Endothelial cell of umbilical vein (primary cell): ENCODE measurements around the gene AIF1. TPM values are rescaled to one million over a fixed set of nuclear protein-coding genes. Genes with fewer than 3 reads are reported as not detected.

Source experiments
- BruUV-seq: library from RNA; stranded (reverse); fragments of 400-500 nt; replicated peaks from 2 replicates; lab custom pipeline; 2021; lab: Mats Ljungman, UMichigan
- CTCF ChIA-PET: fragments of 300-600, 350-600 bp; sonication (Branson Sonifier 250); formaldehyde crosslinking; loops from one replicate; lab custom pipeline; 2021; ENCODE audit warnings: antibody characterized with exemption, inconsistent platforms; lab: Charles Lee
- POLR2A ChIA-PET: fragments of 300-600, 350-600 bp; sonication (Branson Sonifier 250); formaldehyde crosslinking; loops from one replicate; lab custom pipeline; 2021; ENCODE audit warnings: antibody characterized with exemption, inconsistent platforms; lab: Charles Lee
- DNase-seq: peaks from one replicate; pipeline ENCODE4 v3.0.0-alpha.2; 2011; ENCODE audit warnings: low read depth, low spot score
- FAIRE-seq: peaks from 2 replicates; lab custom pipeline; 2011; peaks lifted over from hg19 to GRCh38; lab: Jason Lieb, UNC
- H2AFZ ChIP-seq: 2 replicates; pipeline ENCODE4 v1.6.0; 2012; ENCODE audit warnings: low read depth, low read length, control low read depth, inconsistent platforms
- H3K27ac ChIP-seq: 2 replicates; pipeline ENCODE4 v1.5.1; 2011; ENCODE audit warnings: low read depth, mild to moderate bottlenecking, control low read depth, low read length, moderate library complexity; ENCODE audit not compliant: insufficient read depth
- H3K27me3 ChIP-seq, 2 experiments: 2 replicates each; pipeline versions ENCODE4 v1.6.0 to v1.6.1; 2011; ENCODE audit warnings: low read length in 2 of 2, mixed read lengths in 1 of 2; ENCODE audit not compliant: control insufficient read depth in 2 of 2, insufficient read depth in 2 of 2
- H3K36me3 ChIP-seq, 2 experiments: 2 replicates in 1 of 2; 3 replicates in 1 of 2; pipeline ENCODE4 v1.5.1; 2011; ENCODE audit warnings: low read length in 2 of 2, mild to moderate bottlenecking in 1 of 2, moderate library complexity in 1 of 2; ENCODE audit not compliant: control insufficient read depth in 2 of 2, insufficient read depth in 2 of 2; ENCODE audit errors: extremely low read depth in 1 of 2
- H3K4me1 ChIP-seq: 3 replicates; pipeline ENCODE4 v1.5.1; 2011; ENCODE audit warnings: mild to moderate bottlenecking, low read length; ENCODE audit not compliant: control insufficient read depth, insufficient read depth; ENCODE audit errors: extremely low read depth
- H3K4me2 ChIP-seq: 2 replicates; pipeline ENCODE4 v1.6.1; 2011; ENCODE audit warnings: low read length, control low read depth, mixed read lengths; ENCODE audit not compliant: insufficient read depth
- H3K4me3 ChIP-seq, 3 experiments: fragments of 200-600 bp in 1 of 3; sonication (generic), shearing (Covaris generic) in 1 of 3; replicated peaks in 1 of 3; 2 replicates each; pipeline ENCODE4 v1.5.1; 2011 to 2016; ENCODE audit warnings: control low read depth in 3 of 3, low read length in 3 of 3, mild to moderate bottlenecking in 2 of 3, inconsistent platforms in 1 of 3, low read depth in 1 of 3, moderate library complexity in 1 of 3; ENCODE audit not compliant: insufficient read depth in 1 of 3
- H3K79me2 ChIP-seq: 2 replicates; pipeline ENCODE4 v1.6.0; 2012; ENCODE audit warnings: low read length, inconsistent platforms; ENCODE audit not compliant: control insufficient read depth, insufficient read depth
- H3K9ac ChIP-seq: replicated peaks from 2 replicates; pipeline ENCODE3; 2011; ENCODE audit warnings: low read length, control low read depth; ENCODE audit not compliant: insufficient read depth; ENCODE audit errors: extremely low read depth
- H3K9me1 ChIP-seq: replicated peaks from 3 replicates; pipeline ENCODE4 v1.6.0; 2011; ENCODE audit warnings: mild to moderate bottlenecking, low read length; ENCODE audit not compliant: control insufficient read depth, insufficient read depth; ENCODE audit errors: extremely low read depth
- H3K9me3 ChIP-seq: replicated peaks from 2 replicates; pipeline ENCODE4 v1.5.1; 2012; ENCODE audit warnings: low read length, inconsistent platforms; ENCODE audit not compliant: control insufficient read depth, insufficient read depth
- H4K20me1 ChIP-seq: replicated peaks from 2 replicates; pipeline ENCODE3; 2011; ENCODE audit warnings: mild to moderate bottlenecking, low read length; ENCODE audit not compliant: control insufficient read depth, insufficient read depth; ENCODE audit errors: extremely low read depth
- CTCF ChIP-seq, 2 donors: IDR thresholded peaks; 1 replicate in 1 of 2; 2 replicates in 1 of 2; pipeline ENCODE4 v1.5.1; 2011; ENCODE audit warnings: low read length in 2 of 2, mild to moderate bottlenecking in 2 of 2, moderate library complexity in 2 of 2, control low read depth in 1 of 2, inconsistent platforms in 1 of 2, low read depth in 1 of 2; ENCODE audit not compliant: insufficient read depth in 1 of 2; ENCODE audit errors: extremely low read depth in 1 of 2
- EZH2 ChIP-seq: IDR thresholded peaks from 2 replicates; pipeline ENCODE4 v1.6.1; 2012; ENCODE audit warnings: borderline replicate concordance, low read depth, mild to moderate bottlenecking, moderate library complexity, low read length, inconsistent platforms; ENCODE audit not compliant: severe bottlenecking
- FOS ChIP-seq: IDR thresholded peaks from 2 replicates; pipeline ENCODE4 v1.6.1; 2011; ENCODE audit warnings: mild to moderate bottlenecking, low read length, moderate library complexity, borderline replicate concordance; ENCODE audit not compliant: insufficient read depth
- GATA2 ChIP-seq: IDR thresholded peaks from 2 replicates; pipeline ENCODE4 v1.7.0; 2011; ENCODE audit warnings: low read depth, mild to moderate bottlenecking, moderate library complexity, mixed read lengths, low read length; ENCODE audit not compliant: insufficient read length, insufficient read depth
- JUN ChIP-seq: IDR thresholded peaks from 2 replicates; pipeline ENCODE4 v1.6.1; 2011; ENCODE audit warnings: borderline replicate concordance, low read depth; ENCODE audit not compliant: insufficient read length, insufficient read depth
- MYC ChIP-seq: IDR thresholded peaks from one replicate; pipeline ENCODE4 v1.6.1; 2011; ENCODE audit warnings: mild to moderate bottlenecking, low read depth, low read length
- POLR2A ChIP-seq: IDR thresholded peaks from 2 replicates; pipeline ENCODE4 v1.6.1; 2012; ENCODE audit warnings: low read depth, mild to moderate bottlenecking, control low read depth, low read length
- POLR2AphosphoS5 ChIP-seq: IDR thresholded peaks from 2 replicates; pipeline ENCODE4 v1.6.1; 2012; ENCODE audit warnings: low read depth, mild to moderate bottlenecking, control low read depth, low read length, moderate library complexity; ENCODE audit not compliant: insufficient read depth
- dilution Hi-C: fragments of 300-500 bp; cut with MboI; formaldehyde crosslinking; loops from one replicate; pipeline ENCODE4 v1.15.0; 2019; ENCODE audit warnings: low sequenced_read_pairs; ENCODE audit not compliant: extremely low pct_ligation_motif_present
- intact Hi-C: fragments of 100-400 bp; cut with micrococcal nuclease; formaldehyde crosslinking; loops from one replicate; pipeline ENCODE4 v1.10.0; 2022
- polyA plus RNA-seq, 4 experiments: library from polyadenylated mRNA; depleted of rRNA in 3 of 4; stranded (reverse) in 3 of 4; unstranded in 1 of 4; fragments of >200 nt; gene quantifications; 2 replicates each; pipeline versions ENCODE4 v1.2.1 to v1.2.3, GENCODE V29; 2011 to 2012; ENCODE audit warnings: missing spikeins in 1 of 4
- total RNA-seq: library from RNA; stranded (reverse); gene quantifications from 2 replicates; pipeline ENCODE4 v1.2.3, GENCODE V29; 2021
- TF ChIP-seq, protein P1 (sequence below): IDR thresholded peaks from 2 replicates; pipeline ENCODE4 v1.6.1; 2011; ENCODE audit not compliant: insufficient read depth, insufficient read length

AIF1 gene
- total and polyA plus RNA-seq, 2 donors (not counting 3 experiments of a cell fraction or from before 2014, with no cell fraction given): not detected

DNA sequence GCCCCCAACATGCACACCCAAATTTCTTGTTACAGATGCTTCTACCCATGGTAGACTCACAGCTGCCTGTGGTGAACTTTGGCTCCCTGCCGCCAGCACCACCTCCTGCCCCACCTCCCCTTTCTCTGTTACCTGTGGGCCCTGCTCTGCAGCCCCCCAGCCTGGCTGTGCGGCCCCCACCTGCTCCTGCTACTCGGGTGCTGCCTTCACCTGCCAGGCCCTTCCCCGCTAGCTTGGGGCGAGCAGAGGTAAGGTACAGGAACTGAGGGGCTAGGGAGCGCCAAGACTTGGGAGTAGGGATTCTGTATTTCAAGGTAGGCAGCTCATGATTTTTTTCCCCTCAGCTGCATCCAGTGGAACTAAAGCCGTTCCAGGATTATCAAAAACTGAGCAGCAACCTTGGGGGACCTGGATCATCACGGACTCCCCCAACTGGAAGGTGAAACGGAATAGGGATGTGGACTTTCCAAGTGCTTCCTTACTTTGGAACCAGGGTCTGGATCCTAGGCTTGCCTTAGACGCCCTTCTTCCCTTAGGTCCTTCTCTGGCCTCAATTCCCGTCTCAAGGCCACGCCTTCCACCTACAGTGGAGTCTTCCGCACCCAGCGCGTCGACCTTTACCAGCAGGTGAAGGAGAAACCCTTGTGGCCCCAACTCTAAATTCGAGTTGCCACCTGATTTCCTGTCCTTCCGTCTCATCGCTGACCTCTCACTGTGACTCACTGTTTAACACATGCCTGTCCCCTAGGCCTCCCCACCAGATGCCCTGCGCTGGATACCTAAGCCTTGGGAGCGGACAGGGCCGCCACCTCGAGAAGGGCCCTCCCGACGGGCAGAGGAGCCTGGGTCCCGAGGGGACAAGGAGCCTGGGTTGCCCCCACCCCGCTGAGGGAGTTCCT, 21.9 kb downstream of the AIF1 start:
- BruUV-seq: TSS peak; percentile 44
- Histone ChIP-seq H2AFZ (no peak overlapping the region), H3K27ac (no peak overlapping the region), H3K9ac (no peak overlapping the region), H3K9me1 (no peaks in the 10 kb centered on the region), H3K4me3 (no peak overlapping the region), H3K27me3 (no peaks in the 10 kb centered on the region), H4K20me1 (peaks cover 3% of the 10 kb centered on the region), H3K4me1 (no peaks in the 10 kb centered on the region), H3K4me2 (no peak overlapping the region), H3K9me3 (no peaks in the 10 kb centered on the region), H3K79me2 (peaks cover 12% of the 10 kb centered on the region), H3K36me3 (peaks cover 48 to 78% of the 10 kb centered on the region in 2 experiments)
- FAIRE-seq: no peak
- intact Hi-C loops (no loop called here), dilution Hi-C loops (no loop called here)
- CTCF ChIA-PET: interaction anchor here (0.6 kb wide), 1 partner anchor 15 kb away, joined by 3 read pairs; the partner anchor contains the start of gene BAG6
- TF ChIP-seq GATA2 (no peak), JUN (no peak), POLR2AphosphoS5 (no peak), CTCF (IDR thresholded peaks at IDR 0.05; ENCODE audit: extremely low read depth in 1 of 2, insufficient read depth in 1 of 2, low read depth in 1 of 2, low read length in 2 of 2) (no peak), EZH2 (no peak), MYC (no peak), POLR2A (no peak), FOS (no peak)
- TF ChIP-seq, protein P1, sequence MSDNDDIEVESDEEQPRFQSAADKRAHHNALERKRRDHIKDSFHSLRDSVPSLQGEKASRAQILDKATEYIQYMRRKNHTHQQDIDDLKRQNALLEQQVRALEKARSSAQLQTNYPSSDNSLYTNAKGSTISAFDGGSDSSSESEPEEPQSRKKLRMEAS: no peak
- DNase-seq: no peak
- POLR2A ChIA-PET: no interaction called here
